CD4-positive, CD25-positive, alpha-beta regulatory T cell (primary cell): ENCODE data around the gene KCNA4. TPM values are rescaled to one million over a fixed set of nuclear protein-coding genes. Genes with fewer than 3 reads are reported as not detected.
"Not testable (repeated sequence)": the region's sequence is repeated elsewhere in the genome, so short reads cannot be mapped to it uniquely, and the experiment has no call there.

ENCODE experiments used
- ATAC-seq, 2 donors: fragments of 150-1000 bp; cut with Tn5 transposase; one replicate each; pipeline ENCODE4 v1.10.0; 2021; ENCODE audit warnings: low read depth in 2 of 2, moderate number of reproducible peaks in 2 of 2, moderate library complexity in 1 of 2
- DNase-seq, 3 donors: peaks; one replicate each; pipeline versions ENCODE4 v3.0.0 to v3.0.0-alpha.2; 2012 to 2022; ENCODE audit warnings: mixed read lengths in 1 of 3
- H3K27ac ChIP-seq: one replicate; pipeline ENCODE4 v1.7.0; 2013; ENCODE audit warnings: mild to moderate bottlenecking, low read length; ENCODE audit not compliant: insufficient read depth, poor library complexity, severe bottlenecking
- H3K27me3 ChIP-seq: one replicate; pipeline ENCODE4 v1.7.0; 2013; ENCODE audit warnings: low read length; ENCODE audit not compliant: control insufficient read depth, insufficient read depth
- H3K36me3 ChIP-seq: one replicate; pipeline ENCODE4 v1.7.0; 2013; ENCODE audit warnings: mild to moderate bottlenecking, low read length, moderate library complexity; ENCODE audit not compliant: control insufficient read depth, insufficient read depth
- H3K4me1 ChIP-seq: 2 replicates; pipeline ENCODE4 v1.7.0; 2013; ENCODE audit warnings: mild to moderate bottlenecking, low read length; ENCODE audit not compliant: insufficient read depth, control insufficient read depth, poor library complexity, severe bottlenecking
- H3K4me3 ChIP-seq: one replicate; pipeline ENCODE4 v1.7.0; 2013; ENCODE audit warnings: low read depth, mild to moderate bottlenecking, low read length, moderate library complexity
- H3K9me3 ChIP-seq, 2 experiments: 1 replicate in 1 of 2; 2 replicates in 1 of 2; pipeline ENCODE4 v1.7.0; 2013; ENCODE audit warnings: low read length in 2 of 2, mild to moderate bottlenecking in 1 of 2, moderate library complexity in 1 of 2; ENCODE audit not compliant: control insufficient read depth in 2 of 2
- H3K27ac Mint-ChIP-seq, 3 donors: one replicate each; pipeline ENCODE4 v1.8.0; 2020 to 2022; ENCODE audit warnings: mild to moderate bottlenecking in 3 of 3, mixed read lengths in 3 of 3, moderate library complexity in 2 of 3
- H3K27me3 Mint-ChIP-seq: one replicate; pipeline ENCODE4 v1.8.0; 2022; ENCODE audit warnings: mild to moderate bottlenecking, mixed read lengths
- H3K36me3 Mint-ChIP-seq: one replicate; pipeline ENCODE4 v1.8.0; 2020; ENCODE audit warnings: mixed read lengths
- H3K4me1 Mint-ChIP-seq, 4 donors: one replicate each; pipeline ENCODE4 v1.8.0; 2020 to 2022; ENCODE audit warnings: mixed read lengths in 4 of 4, mild to moderate bottlenecking in 1 of 4
- H3K4me3 Mint-ChIP-seq, 4 donors: one replicate each; pipeline ENCODE4 v1.8.0; 2020 to 2022; ENCODE audit warnings: mild to moderate bottlenecking in 4 of 4, mixed read lengths in 4 of 4, moderate library complexity in 3 of 4
- H3K9me3 Mint-ChIP-seq, 7 donors: one replicate each; pipeline ENCODE4 v1.8.0; 2020 to 2022; ENCODE audit warnings: mixed read lengths in 7 of 7, mild to moderate bottlenecking in 3 of 7, moderate library complexity in 2 of 7
- polyA plus RNA-seq, 4 donors: library from polyadenylated mRNA; unstranded; fragments of 300-500 nt; fragmentation: Illumina TruSeq; gene quantifications; one replicate each; pipeline ENCODE4 v1.2.3, GENCODE V29; 2021
- total RNA-seq: library from RNA; stranded (reverse); gene quantifications from one replicate; pipeline ENCODE4 v1.2.3, GENCODE V29; 2022

KCNA4 gene
- total and polyA plus RNA-seq, 5 donors from 2014 or later: not detected

DNA sequence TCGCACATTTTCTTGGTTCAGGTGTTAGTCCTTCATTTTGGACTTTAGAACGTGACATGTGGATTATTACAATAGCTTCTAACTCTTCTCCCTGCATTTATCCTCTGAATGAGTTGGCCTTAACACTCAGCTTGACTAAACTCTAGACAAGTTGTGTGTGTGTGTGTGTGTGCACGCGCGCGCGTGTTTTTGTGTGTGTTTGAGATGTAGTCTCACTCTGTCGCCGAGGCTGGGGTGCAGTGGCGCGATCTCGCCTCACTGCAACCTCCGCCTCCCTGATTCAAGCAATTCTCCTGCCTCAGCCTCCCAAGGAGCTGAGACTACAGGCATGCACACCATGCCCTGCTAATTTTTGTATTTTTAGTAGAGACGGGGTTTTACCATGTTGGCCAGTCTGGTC, 24.3 kb upstream of the KCNA4 start:
- H3K4me3 Mint-ChIP-seq: no peak overlapping the region
- no peak for ATAC-seq

DNA sequence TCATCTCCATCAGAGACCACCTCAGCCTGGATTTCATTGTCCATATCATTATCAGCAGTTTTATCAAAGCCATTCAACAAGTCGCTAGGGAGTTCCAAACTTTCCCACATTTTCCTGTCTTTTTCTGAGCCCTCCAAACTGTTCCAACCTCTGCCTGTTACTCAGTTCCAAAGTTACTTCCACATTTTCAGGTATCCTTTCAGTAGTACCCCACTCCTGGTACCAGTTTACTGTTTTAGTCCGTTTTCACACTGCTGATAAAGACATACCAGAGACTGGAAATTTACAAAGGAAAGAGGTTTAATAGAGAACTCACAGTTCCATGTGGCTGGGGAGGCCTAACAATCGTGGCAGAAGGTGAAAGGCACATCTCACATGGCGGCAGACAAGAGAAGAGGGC, 17.9 kb upstream of the KCNA4 start:
- H3K4me3 Mint-ChIP-seq, H3K9me3 Mint-ChIP-seq, H3K36me3 Mint-ChIP-seq, H3K27ac Mint-ChIP-seq, DNase-seq, H3K4me1 ChIP-seq, H3K4me1 Mint-ChIP-seq, H3K4me3 ChIP-seq, ATAC-seq, H3K9me3 ChIP-seq, H3K27me3 Mint-ChIP-seq, H3K36me3 ChIP-seq, H3K27me3 ChIP-seq, H3K27ac ChIP-seq: not testable (repeated sequence)

More for the DNA sequence above, 24.3 kb upstream of the KCNA4 start:
- no peak overlapping the region for H3K27ac Mint-ChIP-seq
- no peaks in the 10 kb centered on the region for H3K9me3 ChIP-seq
- no peaks in the 10 kb centered on the region for H3K4me1 ChIP-seq
- no peaks in the 10 kb centered on the region for H3K36me3 ChIP-seq
- peaks cover 1 to 12% (median 6%) of the 10 kb centered on the region in 7 donors for H3K9me3 Mint-ChIP-seq
- H3K36me3 Mint-ChIP-seq: no peaks in the 10 kb centered on the region
- no peaks in the 10 kb centered on the region for H3K4me1 Mint-ChIP-seq
- H3K27me3 Mint-ChIP-seq: no peaks in the 10 kb centered on the region
- H3K27me3 ChIP-seq: no peaks in the 10 kb centered on the region
- no peak overlapping the region for H3K4me3 ChIP-seq
- no peak for DNase-seq
- H3K27ac ChIP-seq: no peak overlapping the region

DNA sequence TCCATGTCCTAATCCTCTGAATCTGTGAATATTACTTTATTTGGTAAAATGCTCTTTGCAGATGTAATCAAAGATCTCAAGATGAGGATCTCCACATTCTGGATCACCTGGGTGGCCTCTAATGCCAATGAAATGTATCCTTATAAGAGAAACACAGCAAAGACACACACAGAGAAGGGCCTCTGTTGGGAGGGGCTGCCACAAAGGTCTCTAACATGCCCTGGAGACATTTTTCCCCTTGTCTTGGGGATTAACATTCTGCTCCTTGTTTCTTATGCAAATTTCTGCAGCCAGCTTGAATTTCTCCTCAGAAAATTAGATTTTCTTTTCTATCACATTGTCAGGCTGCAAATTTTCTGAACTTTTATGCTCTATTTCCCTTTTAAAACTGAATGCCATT, 17.3 kb upstream of the KCNA4 start:
- H3K9me3 ChIP-seq, ATAC-seq, H3K4me3 ChIP-seq, H3K4me1 Mint-ChIP-seq, H3K27ac Mint-ChIP-seq, H3K36me3 Mint-ChIP-seq, H3K27ac ChIP-seq, DNase-seq, H3K4me1 ChIP-seq, H3K27me3 Mint-ChIP-seq, H3K36me3 ChIP-seq, H3K9me3 Mint-ChIP-seq, H3K27me3 ChIP-seq, H3K4me3 Mint-ChIP-seq: not testable (repeated sequence)

DNA sequence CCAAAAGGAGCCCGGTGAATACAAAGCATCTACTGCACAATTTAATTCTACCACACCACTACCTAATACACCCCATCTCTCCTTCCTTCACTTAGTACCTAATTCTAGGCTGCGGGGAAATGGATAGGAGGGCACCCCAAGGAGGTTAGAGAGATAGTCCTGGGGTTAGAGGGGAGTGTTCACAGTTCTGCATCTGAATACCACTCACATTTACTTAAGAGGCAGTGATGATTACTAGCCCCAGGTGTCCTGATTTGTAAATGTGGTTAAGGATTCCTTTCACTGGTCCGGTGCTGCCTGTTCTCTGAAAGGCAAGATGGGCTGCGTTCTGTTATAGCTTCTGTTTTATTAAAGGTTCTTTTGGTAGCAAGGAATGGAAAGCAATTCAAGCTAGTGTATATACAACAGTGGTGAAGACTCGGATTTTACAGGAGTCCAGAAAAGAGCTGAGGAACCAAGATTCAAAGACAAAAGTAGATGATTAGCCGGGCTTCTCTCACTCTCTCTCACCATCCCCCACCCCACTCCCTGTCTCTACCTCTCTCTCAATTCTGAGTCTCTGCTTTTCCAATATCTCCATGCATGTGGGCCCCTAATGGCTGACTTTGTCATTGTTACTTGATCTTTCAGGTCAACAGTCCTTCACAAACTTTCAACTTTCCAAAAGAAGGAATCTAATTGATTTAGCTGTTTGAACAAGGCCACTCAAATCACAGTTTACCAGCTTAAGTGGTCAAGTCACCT, 8.7 kb upstream of the KCNA4 start:
- no peaks in the 10 kb centered on the region for H3K9me3 ChIP-seq
- H3K27ac ChIP-seq: no peak overlapping the region
- ATAC-seq: no peak
- no peaks in the 10 kb centered on the region for H3K27me3 ChIP-seq
- Mint-ChIP-seq H3K36me3 (no peaks in the 10 kb centered on the region), H3K27ac (no peak overlapping the region), H3K27me3 (no peaks in the 10 kb centered on the region), H3K4me1 (no peaks in the 10 kb centered on the region), H3K4me3 (no peak overlapping the region), H3K9me3 (peaks cover 0 to 10% (median 3%) of the 10 kb centered on the region in 7 donors)
- H3K4me1 ChIP-seq: no peaks in the 10 kb centered on the region
- no peaks in the 10 kb centered on the region for H3K36me3 ChIP-seq
- DNase-seq: no peak
- H3K4me3 ChIP-seq: no peak overlapping the region

DNA sequence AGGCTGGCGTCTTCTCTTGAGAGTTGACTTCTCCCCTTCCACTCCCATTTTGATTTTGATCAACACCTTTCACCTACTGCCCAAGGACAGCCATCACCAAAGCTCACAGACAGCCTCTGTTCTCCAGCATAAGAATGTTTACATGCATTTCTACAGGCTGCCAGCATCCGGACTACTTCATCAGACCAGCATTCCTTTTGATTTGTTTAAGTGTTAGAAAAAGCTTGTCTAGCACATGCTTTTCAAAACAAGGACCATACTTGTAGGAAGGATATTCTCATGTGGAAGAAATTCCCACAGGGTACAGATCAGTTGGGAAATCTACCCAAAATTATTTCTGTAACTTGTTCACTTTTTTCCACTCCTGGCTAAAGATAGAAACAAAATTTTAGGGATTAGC, 6.2 kb upstream of the KCNA4 start:
- no peaks in the 10 kb centered on the region for H3K36me3 ChIP-seq
- H3K9me3 ChIP-seq: no peaks in the 10 kb centered on the region
- ATAC-seq (no peak), DNase-seq (no peak)
- H3K27me3 ChIP-seq: no peaks in the 10 kb centered on the region
- H3K4me3 ChIP-seq: no peak overlapping the region
- no peak overlapping the region for H3K27ac ChIP-seq
- no peaks in the 10 kb centered on the region for H3K36me3 Mint-ChIP-seq
- no peak overlapping the region for H3K4me3 Mint-ChIP-seq
- no peaks in the 10 kb centered on the region for H3K4me1 ChIP-seq
- no peaks in the 10 kb centered on the region for H3K4me1 Mint-ChIP-seq
- H3K27ac Mint-ChIP-seq: no peak overlapping the region
- H3K27me3 Mint-ChIP-seq: peaks cover 6% of the 10 kb centered on the region
- H3K9me3 Mint-ChIP-seq: peaks cover 0 to 12% (median 3%) of the 10 kb centered on the region in 7 donors

DNA sequence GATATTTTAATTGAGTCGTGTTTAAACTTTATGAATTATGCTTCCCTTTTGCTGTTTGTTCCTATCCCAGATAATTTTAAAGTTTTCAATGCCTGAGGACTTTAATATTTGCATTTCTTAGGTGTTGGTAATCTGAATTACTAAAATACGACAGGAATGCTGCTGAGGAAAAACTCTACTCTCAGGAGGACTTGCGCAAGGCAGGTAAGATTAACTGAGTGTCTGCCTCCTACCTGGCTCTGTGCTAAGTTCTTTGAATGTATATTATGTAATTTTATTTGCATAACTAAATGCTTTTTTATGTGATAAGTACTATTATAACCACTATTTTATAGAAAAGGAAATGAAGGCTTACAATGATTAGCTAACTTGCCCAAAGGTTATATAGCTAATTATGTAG, 2.7 kb upstream of the KCNA4 start:
- Mint-ChIP-seq H3K9me3 (peaks cover 0 to 12% (median 1%) of the 10 kb centered on the region in 7 donors), H3K36me3 (no peaks in the 10 kb centered on the region), H3K4me1 (no peaks in the 10 kb centered on the region), H3K27me3 (peaks cover 13% of the 10 kb centered on the region), H3K4me3 (no peak overlapping the region), H3K27ac (no peak overlapping the region)
- Histone ChIP-seq H3K4me3 (no peak overlapping the region), H3K36me3 (no peaks in the 10 kb centered on the region), H3K4me1 (no peaks in the 10 kb centered on the region), H3K27me3 (peaks cover 4% of the 10 kb centered on the region), H3K9me3 (peaks cover 0 to 2% of the 10 kb centered on the region in 2 experiments), H3K27ac (no peak overlapping the region)
- ATAC-seq (no peak), DNase-seq (no peak)

DNA sequence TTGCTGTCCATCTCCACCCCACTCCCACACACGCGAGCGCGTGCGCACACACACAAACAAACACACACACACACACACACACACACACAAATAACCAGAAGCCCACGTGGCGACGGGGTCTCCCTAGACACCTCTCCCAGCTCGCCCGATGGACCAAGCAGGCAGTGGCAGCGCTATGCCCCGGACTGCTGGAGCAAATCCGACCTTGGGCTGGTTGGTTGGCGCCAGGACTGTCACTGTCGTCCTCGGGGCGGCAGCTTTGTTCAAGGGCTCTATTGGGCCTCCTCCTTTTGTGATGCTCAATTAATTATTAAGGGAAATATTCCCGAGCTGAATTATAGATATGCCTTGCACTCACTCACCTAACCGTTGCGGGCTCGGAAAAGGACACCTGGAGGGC, 1.7 kb upstream of the KCNA4 start:
- Histone ChIP-seq H3K4me1 (no peaks in the 10 kb centered on the region), H3K27ac (no peak overlapping the region), H3K27me3 (peaks cover 4% of the 10 kb centered on the region), H3K36me3 (no peaks in the 10 kb centered on the region), H3K4me3 (no peak overlapping the region), H3K9me3 (peaks cover 0 to 2% of the 10 kb centered on the region in 2 experiments)
- peaks cover 13% of the 10 kb centered on the region for H3K27me3 Mint-ChIP-seq
- peaks cover 0 to 12% (median 0%) of the 10 kb centered on the region in 7 donors for H3K9me3 Mint-ChIP-seq
- no peak for ATAC-seq
- no peaks in the 10 kb centered on the region for H3K36me3 Mint-ChIP-seq
- no peak for DNase-seq
- H3K4me3 Mint-ChIP-seq: no peak overlapping the region
- no peaks in the 10 kb centered on the region for H3K4me1 Mint-ChIP-seq
- no peak overlapping the region for H3K27ac Mint-ChIP-seq

DNA sequence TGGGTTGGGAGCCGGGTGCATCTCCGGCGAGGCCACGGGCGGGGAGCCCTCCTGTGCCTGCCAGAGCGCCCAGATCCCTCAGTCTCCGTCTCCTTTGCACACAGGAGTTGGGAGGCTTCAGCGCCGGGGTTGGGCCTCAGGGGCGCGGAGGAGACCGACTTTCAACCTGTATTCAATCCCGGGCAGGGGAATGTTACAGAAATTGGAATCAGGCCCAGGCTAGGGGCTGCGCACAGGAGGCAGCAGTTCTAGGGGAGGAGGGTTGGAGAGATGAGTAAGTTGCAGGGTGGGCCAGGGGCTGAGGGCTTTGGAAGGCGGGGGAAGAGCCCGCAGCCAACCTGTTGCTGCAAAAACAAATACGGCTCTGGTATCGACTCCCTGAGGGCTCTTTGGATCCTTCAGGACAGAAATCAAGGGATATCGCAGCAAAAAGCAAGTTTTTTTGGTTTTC, 640 bp upstream of the KCNA4 start:
- Histone ChIP-seq H3K4me1 (no peaks in the 10 kb centered on the region), H3K27me3 (peaks cover 4% of the 10 kb centered on the region), H3K4me3 (no peak overlapping the region), H3K36me3 (no peaks in the 10 kb centered on the region), H3K9me3 (peaks cover 0 to 2% of the 10 kb centered on the region in 2 experiments), H3K27ac (no peak overlapping the region)
- Mint-ChIP-seq H3K36me3 (no peaks in the 10 kb centered on the region), H3K4me3 (no peak overlapping the region), H3K27ac (no peak overlapping the region), H3K4me1 (no peaks in the 10 kb centered on the region), H3K27me3 (peaks cover 15% of the 10 kb centered on the region), H3K9me3 (peaks cover 0 to 12% (median 0%) of the 10 kb centered on the region in 7 donors)
- no peak for DNase-seq
- no peak for ATAC-seq
